HepG2 (cell line): ENCODE measurements around the gene MRFAP1. TPM values are rescaled to one million over a fixed set of nuclear protein-coding genes. Genes with fewer than 3 reads are reported as not detected.
A peak's percentile ranks its signal among the peaks of the same experiment; 100 is the strongest.

ENCODE experiments used
- BCL6 ChIP-seq: IDR thresholded peaks from 2 replicates; pipeline ENCODE4 v1.6.1; 2016; ENCODE audit warnings: missing genetic modification reagents, missing compliant biosample characterization
- CCDC6 ChIP-seq: sonication (generic); formaldehyde crosslinking; IDR thresholded peaks from 2 replicates; pipeline ENCODE4 v1.8.1; 2022; ENCODE audit warnings: mild to moderate bottlenecking, missing genetic modification reagents, moderate library complexity
- CREB1 ChIP-seq, 2 experiments: fragments of 450-650 bp in 1 of 2; IDR thresholded peaks; 2 replicates each; pipeline ENCODE4 v1.6.1; 2016 to 2017; ENCODE audit warnings: control low read depth in 1 of 2, mild to moderate bottlenecking in 1 of 2, missing compliant biosample characterization in 1 of 2, missing genetic modification characterization in 1 of 2
- ELF3 ChIP-seq: IDR thresholded peaks from 2 replicates; pipeline ENCODE4 v1.6.1; 2016; ENCODE audit warnings: missing genetic modification reagents, missing compliant biosample characterization
- GABPB1 ChIP-seq: IDR thresholded peaks from 2 replicates; pipeline ENCODE4 v1.6.1; 2016; ENCODE audit warnings: mild to moderate bottlenecking, missing genetic modification reagents, moderate library complexity, missing compliant biosample characterization
- HES4 ChIP-seq: sonication (generic); formaldehyde crosslinking; IDR thresholded peaks from 2 replicates; pipeline ENCODE4 v1.9.0; 2021; ENCODE audit warnings: mild to moderate bottlenecking, missing genetic modification reagents, borderline replicate concordance
- HOXA5 ChIP-seq: sonication (generic); formaldehyde crosslinking; IDR thresholded peaks from 2 replicates; pipeline ENCODE4 v1.4.0; 2020; ENCODE audit warnings: missing genetic modification reagents
- KDM3A ChIP-seq: IDR thresholded peaks from 2 replicates; pipeline ENCODE4 v1.6.1; 2018; ENCODE audit warnings: low read depth, missing compliant biosample characterization
- KDM5A ChIP-seq: fragments of 200-600 bp; sonication (generic); IDR thresholded peaks from 2 replicates; pipeline ENCODE4 v1.7.0; 2018; ENCODE audit warnings: antibody characterized with exemption, mild to moderate bottlenecking, low read length, borderline replicate concordance
- KDM6A ChIP-seq: IDR thresholded peaks from 2 replicates; pipeline ENCODE4 v1.6.1; 2016; ENCODE audit warnings: low read depth
- MYC ChIP-seq: sonication (generic); formaldehyde crosslinking; IDR thresholded peaks from 2 replicates; pipeline ENCODE4 v1.9.0; 2021; ENCODE audit warnings: missing genetic modification reagents, borderline replicate concordance
- RBM22 ChIP-seq: fragments of 200-400 bp; formaldehyde crosslinking; optimal IDR thresholded peaks from 2 replicates; pipeline ENCODE3; 2017; ENCODE audit warnings: mild to moderate bottlenecking, low read length, moderate library complexity
- SP2 ChIP-seq: sonication (generic); formaldehyde crosslinking; IDR thresholded peaks from 2 replicates; pipeline ENCODE4 v1.5.1; 2020; ENCODE audit warnings: mild to moderate bottlenecking, missing genetic modification reagents
- TEAD3 ChIP-seq: optimal IDR thresholded peaks from 2 replicates; pipeline ENCODE3; 2016; ENCODE audit warnings: borderline replicate concordance
- ZBTB38 ChIP-seq: sonication (generic); formaldehyde crosslinking; IDR thresholded peaks from 2 replicates; pipeline ENCODE4 v1.5.1; 2020; ENCODE audit warnings: mild to moderate bottlenecking, missing genetic modification reagents
- ZFP82 ChIP-seq: sonication (generic); formaldehyde crosslinking; IDR thresholded peaks from 2 replicates; pipeline ENCODE4 v1.5.1; 2020; ENCODE audit warnings: mild to moderate bottlenecking, missing genetic modification reagents, borderline replicate concordance
- ZNF263 ChIP-seq: sonication (generic); formaldehyde crosslinking; IDR thresholded peaks from 2 replicates; pipeline ENCODE4 v1.4.0; 2020; ENCODE audit warnings: missing genetic modification reagents
- ZNF619 ChIP-seq: sonication (generic); formaldehyde crosslinking; IDR thresholded peaks from 2 replicates; pipeline ENCODE4 v1.4.0; 2020; ENCODE audit warnings: mild to moderate bottlenecking, missing genetic modification reagents
- polyA plus RNA-seq, 8 experiments: library from polyadenylated mRNA; depleted of rRNA in 3 of 8; stranded (reverse) in 7 of 8; unstranded in 1 of 8; fragments of >200 nt; fragmentation: Illumina TruSeq in 4 of 8; extraction: Trizol in 4 of 8; gene quantifications; 2 replicates each; pipeline versions ENCODE4 v1.2.1 to v1.2.3, GENCODE V29; 2011 to 2016; ENCODE audit warnings: low read depth in 4 of 8, missing spikeins in 1 of 8, mixed read lengths in 1 of 8; ENCODE audit not compliant: insufficient read depth in 1 of 8
- total RNA-seq, 5 experiments: library from RNA; depleted of rRNA; stranded (reverse); fragments of >200 nt; fragmentation: Illumina TruSeq; extraction: Trizol; gene quantifications; 2 replicates each; pipeline ENCODE4 v1.2.3, GENCODE V29; 2016; ENCODE audit warnings: low read depth in 1 of 5
- TF ChIP-seq, protein P1 (sequence below): sonication (generic); formaldehyde crosslinking; IDR thresholded peaks from 2 replicates; pipeline ENCODE4 v1.5.0; 2020; ENCODE audit warnings: mild to moderate bottlenecking, missing genetic modification reagents
- TF ChIP-seq, protein P2 (sequence below): IDR thresholded peaks from 2 replicates; pipeline ENCODE4 v1.6.1; 2016; ENCODE audit warnings: low read depth, missing genetic modification reagents, missing compliant biosample characterization
- TF ChIP-seq, protein P3 (sequence below): sonication (generic); formaldehyde crosslinking; IDR thresholded peaks from 2 replicates; pipeline ENCODE4 v1.4.0; 2020; ENCODE audit warnings: mild to moderate bottlenecking, missing genetic modification reagents

MRFAP1 gene
- total and polyA plus RNA-seq, 2 of the 13 experiments (the other 11 are each of a cell fraction or from before 2014, with no cell fraction given) = 112 to 158 TPM

DNA sequence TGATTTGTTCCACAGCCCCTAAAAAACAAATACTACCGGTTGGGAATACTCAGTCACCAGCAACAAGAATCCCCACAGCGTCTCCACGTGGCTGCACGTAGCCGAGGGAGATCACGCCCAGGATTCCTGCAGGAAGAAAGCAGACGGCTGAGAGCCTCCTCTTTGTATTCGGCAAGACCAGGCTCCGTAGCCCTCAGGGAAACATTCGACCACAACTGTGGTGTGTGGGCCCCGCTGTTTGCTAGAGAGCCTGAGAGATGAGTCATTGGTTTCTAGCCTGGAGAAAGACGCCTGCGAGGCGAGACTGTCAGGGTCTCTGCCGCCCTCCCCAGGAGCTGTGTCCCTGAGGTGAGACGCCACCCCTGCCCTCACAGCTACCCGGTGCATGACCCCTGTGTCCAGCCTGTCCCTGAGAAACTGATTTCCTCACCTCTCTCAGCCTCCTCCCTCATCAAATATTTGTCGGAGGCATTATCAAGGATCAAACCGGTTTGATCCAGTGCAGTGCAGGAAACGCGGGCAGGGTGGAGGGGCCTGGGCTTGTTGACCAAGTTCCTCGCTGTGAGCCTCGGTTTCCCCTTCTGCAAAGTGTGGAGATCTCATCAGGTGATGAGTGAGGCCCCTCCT, 48.5 kb downstream of the MRFAP1 start (continued):
- TF ChIP-seq, protein P1, sequence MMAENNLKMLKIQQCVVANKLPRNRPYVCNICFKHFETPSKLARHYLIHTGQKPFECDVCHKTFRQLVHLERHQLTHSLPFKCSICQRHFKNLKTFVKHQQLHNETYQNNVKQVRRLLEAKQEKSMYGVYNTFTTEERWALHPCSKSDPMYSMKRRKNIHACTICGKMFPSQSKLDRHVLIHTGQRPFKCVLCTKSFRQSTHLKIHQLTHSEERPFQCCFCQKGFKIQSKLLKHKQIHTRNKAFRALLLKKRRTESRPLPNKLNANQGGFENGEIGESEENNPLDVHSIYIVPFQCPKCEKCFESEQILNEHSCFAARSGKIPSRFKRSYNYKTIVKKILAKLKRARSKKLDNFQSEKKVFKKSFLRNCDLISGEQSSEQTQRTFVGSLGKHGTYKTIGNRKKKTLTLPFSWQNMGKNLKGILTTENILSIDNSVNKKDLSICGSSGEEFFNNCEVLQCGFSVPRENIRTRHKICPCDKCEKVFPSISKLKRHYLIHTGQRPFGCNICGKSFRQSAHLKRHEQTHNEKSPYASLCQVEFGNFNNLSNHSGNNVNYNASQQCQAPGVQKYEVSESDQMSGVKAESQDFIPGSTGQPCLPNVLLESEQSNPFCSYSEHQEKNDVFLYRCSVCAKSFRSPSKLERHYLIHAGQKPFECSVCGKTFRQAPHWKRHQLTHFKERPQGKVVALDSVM = 0 out of 2 replicates have a peak, but pooled peaks have one; percentile 20
- TF ChIP-seq MYC (CRISPR knock-in tag) (peak; percentile 70; the same call in 1 of the 2 replicates), HES4 (CRISPR knock-in tag) (no peak), KDM5A (no peak), TEAD3 (CRISPR knock-in tag) (peak; percentile 2), SP2 (CRISPR knock-in tag) (no peak), KDM3A (CRISPR knock-in tag) (0 out of 2 replicates have a peak, but pooled peaks have one; percentile 6), RBM22 (no peak), ELF3 (peak; percentile 24; the same call in 1 of the 2 replicates), ZNF619 (no peak), GABPB1 (no peak), KDM6A (CRISPR knock-in tag) (no peak), ZNF263 (CRISPR knock-in tag) (no peak; the same call in 1 of the 2 replicates), HOXA5 (CRISPR knock-in tag) (peak; percentile 30; the same call in 1 of the 2 replicates), BCL6 (CRISPR knock-in tag) (peak; percentile 69; the same call in 1 of the 2 replicates), ZFP82 (CRISPR knock-in tag) (no peak), CREB1 (IDR thresholded peaks at IDR 0.05) (no peak), CREB1 (CRISPR knock-in tag; IDR thresholded peaks at IDR 0.05) (no peak), ZBTB38 (CRISPR knock-in tag) (peak; percentile 29; the same call in 1 of the 2 replicates), CCDC6 (peak; percentile 13; the same call in 1 of the 2 replicates)
- TF ChIP-seq, protein P2, sequence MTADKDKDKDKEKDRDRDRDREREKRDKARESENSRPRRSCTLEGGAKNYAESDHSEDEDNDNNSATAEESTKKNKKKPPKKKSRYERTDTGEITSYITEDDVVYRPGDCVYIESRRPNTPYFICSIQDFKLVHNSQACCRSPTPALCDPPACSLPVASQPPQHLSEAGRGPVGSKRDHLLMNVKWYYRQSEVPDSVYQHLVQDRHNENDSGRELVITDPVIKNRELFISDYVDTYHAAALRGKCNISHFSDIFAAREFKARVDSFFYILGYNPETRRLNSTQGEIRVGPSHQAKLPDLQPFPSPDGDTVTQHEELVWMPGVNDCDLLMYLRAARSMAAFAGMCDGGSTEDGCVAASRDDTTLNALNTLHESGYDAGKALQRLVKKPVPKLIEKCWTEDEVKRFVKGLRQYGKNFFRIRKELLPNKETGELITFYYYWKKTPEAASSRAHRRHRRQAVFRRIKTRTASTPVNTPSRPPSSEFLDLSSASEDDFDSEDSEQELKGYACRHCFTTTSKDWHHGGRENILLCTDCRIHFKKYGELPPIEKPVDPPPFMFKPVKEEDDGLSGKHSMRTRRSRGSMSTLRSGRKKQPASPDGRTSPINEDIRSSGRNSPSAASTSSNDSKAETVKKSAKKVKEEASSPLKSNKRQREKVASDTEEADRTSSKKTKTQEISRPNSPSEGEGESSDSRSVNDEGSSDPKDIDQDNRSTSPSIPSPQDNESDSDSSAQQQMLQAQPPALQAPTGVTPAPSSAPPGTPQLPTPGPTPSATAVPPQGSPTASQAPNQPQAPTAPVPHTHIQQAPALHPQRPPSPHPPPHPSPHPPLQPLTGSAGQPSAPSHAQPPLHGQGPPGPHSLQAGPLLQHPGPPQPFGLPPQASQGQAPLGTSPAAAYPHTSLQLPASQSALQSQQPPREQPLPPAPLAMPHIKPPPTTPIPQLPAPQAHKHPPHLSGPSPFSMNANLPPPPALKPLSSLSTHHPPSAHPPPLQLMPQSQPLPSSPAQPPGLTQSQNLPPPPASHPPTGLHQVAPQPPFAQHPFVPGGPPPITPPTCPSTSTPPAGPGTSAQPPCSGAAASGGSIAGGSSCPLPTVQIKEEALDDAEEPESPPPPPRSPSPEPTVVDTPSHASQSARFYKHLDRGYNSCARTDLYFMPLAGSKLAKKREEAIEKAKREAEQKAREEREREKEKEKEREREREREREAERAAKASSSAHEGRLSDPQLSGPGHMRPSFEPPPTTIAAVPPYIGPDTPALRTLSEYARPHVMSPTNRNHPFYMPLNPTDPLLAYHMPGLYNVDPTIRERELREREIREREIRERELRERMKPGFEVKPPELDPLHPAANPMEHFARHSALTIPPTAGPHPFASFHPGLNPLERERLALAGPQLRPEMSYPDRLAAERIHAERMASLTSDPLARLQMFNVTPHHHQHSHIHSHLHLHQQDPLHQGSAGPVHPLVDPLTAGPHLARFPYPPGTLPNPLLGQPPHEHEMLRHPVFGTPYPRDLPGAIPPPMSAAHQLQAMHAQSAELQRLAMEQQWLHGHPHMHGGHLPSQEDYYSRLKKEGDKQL (CRISPR knock-in tag) = no peak; the same call in 1 of the 2 replicates
- TF ChIP-seq, protein P3, sequence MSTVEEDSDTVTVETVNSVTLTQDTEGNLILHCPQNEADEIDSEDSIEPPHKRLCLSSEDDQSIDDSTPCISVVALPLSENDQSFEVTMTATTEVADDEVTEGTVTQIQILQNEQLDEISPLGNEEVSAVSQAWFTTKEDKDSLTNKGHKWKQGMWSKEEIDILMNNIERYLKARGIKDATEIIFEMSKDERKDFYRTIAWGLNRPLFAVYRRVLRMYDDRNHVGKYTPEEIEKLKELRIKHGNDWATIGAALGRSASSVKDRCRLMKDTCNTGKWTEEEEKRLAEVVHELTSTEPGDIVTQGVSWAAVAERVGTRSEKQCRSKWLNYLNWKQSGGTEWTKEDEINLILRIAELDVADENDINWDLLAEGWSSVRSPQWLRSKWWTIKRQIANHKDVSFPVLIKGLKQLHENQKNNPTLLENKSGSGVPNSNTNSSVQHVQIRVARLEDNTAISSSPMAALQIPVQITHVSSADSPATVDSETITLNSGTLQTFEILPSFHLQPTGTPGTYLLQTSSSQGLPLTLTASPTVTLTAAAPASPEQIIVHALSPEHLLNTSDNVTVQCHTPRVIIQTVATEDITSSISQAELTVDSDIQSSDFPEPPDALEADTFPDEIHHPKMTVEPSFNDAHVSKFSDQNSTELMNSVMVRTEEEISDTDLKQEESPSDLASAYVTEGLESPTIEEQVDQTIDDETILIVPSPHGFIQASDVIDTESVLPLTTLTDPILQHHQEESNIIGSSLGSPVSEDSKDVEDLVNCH = no peak
